PFSK-1 (cell line): ENCODE results near the gene RNF41.

Experiments
- FOXP2 ChIP-seq: optimal IDR thresholded peaks from 2 replicates; pipeline ENCODE3; 2011; ENCODE audit warnings: borderline replicate concordance, control low read depth, inconsistent platforms; ENCODE audit not compliant: insufficient read depth; ENCODE audit errors: extremely low read length, extremely low read depth
- POLR2AphosphoS5 ChIP-seq: IDR thresholded peaks from 2 replicates; pipeline ENCODE4 v1.6.1; 2012; ENCODE audit warnings: low read depth, mild to moderate bottlenecking, control low read depth, low read length, moderate library complexity
- SIN3A ChIP-seq: IDR thresholded peaks from 2 replicates; pipeline ENCODE4 v1.6.1; 2012; ENCODE audit warnings: mild to moderate bottlenecking, low read length, moderate library complexity, borderline replicate concordance; ENCODE audit not compliant: insufficient read depth
- TAF1 ChIP-seq: IDR thresholded peaks from 2 replicates; pipeline ENCODE4 v1.6.1; 2012; ENCODE audit warnings: low read length, control low read depth, borderline replicate concordance; ENCODE audit not compliant: insufficient read depth
- TF ChIP-seq, protein P1 (sequence below), 2 experiments: IDR thresholded peaks; 2 replicates each; pipeline versions ENCODE4 v1.6.1 to v1.8.0; 2011 to 2012; ENCODE audit warnings: low read depth in 2 of 2, low read length in 2 of 2, control low read depth in 1 of 2, inconsistent platforms in 1 of 2, mild to moderate bottlenecking in 1 of 2, moderate library complexity in 1 of 2; ENCODE audit not compliant: insufficient read depth in 1 of 2

Gene RNF41

DNA sequence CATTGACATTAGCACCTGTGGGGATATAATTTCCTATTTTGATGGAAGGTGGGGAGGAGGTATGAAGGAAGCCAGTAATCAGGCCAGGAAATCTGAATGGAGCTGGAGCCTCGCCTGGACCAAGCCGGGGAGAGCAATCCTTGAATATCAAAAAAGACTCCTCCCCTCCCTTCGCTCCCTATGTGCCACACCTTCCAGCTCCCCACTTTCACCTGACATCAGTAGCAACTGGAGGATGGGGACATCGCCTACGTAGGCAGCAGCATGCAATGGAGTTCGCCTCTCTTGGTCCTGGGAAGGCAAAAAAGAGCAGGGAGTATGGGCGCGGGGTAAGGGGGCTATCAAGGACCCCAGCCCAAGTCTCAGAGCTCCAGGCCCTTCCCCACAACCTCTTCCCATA lies 35.3 kb upstream of the RNF41 start:
- TF ChIP-seq TAF1 = no peak
- TF ChIP-seq FOXP2 = no peak
- TF ChIP-seq, protein P1, sequence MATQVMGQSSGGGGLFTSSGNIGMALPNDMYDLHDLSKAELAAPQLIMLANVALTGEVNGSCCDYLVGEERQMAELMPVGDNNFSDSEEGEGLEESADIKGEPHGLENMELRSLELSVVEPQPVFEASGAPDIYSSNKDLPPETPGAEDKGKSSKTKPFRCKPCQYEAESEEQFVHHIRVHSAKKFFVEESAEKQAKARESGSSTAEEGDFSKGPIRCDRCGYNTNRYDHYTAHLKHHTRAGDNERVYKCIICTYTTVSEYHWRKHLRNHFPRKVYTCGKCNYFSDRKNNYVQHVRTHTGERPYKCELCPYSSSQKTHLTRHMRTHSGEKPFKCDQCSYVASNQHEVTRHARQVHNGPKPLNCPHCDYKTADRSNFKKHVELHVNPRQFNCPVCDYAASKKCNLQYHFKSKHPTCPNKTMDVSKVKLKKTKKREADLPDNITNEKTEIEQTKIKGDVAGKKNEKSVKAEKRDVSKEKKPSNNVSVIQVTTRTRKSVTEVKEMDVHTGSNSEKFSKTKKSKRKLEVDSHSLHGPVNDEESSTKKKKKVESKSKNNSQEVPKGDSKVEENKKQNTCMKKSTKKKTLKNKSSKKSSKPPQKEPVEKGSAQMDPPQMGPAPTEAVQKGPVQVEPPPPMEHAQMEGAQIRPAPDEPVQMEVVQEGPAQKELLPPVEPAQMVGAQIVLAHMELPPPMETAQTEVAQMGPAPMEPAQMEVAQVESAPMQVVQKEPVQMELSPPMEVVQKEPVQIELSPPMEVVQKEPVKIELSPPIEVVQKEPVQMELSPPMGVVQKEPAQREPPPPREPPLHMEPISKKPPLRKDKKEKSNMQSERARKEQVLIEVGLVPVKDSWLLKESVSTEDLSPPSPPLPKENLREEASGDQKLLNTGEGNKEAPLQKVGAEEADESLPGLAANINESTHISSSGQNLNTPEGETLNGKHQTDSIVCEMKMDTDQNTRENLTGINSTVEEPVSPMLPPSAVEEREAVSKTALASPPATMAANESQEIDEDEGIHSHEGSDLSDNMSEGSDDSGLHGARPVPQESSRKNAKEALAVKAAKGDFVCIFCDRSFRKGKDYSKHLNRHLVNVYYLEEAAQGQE (IDR thresholded peaks at IDR 0.05; ENCODE audit: insufficient read depth in 1 of 2, low read depth in 2 of 2, low read length in 2 of 2) = no peak

DNA sequence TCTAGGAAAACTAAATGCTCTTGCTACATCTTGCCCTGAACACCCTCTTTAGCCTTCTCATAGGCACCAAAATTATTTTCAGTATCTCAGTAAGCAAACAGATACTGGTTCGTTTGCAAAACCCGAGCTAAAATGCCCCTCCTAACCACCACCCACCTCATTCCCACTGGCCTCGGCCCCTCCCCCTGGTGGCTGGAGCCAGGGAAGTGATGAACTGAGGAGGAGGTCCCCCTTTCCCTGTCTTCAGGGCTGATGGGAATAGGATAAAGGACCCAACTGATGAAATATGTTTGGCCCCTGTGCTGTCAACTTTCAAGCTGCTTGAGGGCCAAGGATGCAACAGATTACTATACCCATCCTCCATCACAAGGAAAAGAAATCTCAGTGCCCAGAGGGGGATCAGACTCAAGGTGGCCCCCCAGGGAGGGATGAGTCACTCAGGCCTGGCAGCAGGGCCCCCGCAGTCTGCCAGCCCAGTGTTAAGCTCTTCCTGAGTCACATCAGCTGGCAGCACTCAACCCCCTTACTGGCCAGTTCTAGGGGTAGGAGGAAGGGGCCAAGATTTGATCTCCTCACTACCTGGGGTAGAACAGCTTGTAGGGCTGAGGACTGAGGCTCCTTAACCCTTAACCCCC lies 34.7 kb upstream of the RNF41 start:
- TF ChIP-seq POLR2AphosphoS5 (no peak), FOXP2 (no peak), SIN3A (no peak), TAF1 (no peak)
- TF ChIP-seq, protein P1 (IDR thresholded peaks at IDR 0.05; ENCODE audit: insufficient read depth in 1 of 2, low read depth in 2 of 2, low read length in 2 of 2) = no peak

DNA sequence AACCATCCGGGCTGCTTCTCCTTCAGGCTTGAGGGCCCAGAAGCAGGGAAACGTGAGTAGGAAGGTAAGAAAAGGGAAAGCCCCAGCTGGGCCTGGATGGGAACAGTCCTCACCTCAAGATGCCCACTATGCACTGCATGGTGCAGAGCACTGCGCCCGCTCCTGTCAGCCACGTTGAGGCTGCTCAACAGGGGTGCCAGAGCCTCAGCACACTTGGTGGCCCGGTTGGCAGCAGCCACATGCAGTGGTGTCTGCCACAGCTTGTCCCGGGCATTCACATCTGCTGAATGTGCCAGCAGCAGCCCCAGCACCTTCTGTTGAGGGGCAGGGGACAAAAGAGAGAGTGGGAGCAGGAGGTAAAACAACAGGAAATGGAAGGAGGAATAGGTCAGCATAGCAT lies 33.9 kb upstream of the RNF41 start:
- TF ChIP-seq TAF1 (no peak), FOXP2 (no peak), POLR2AphosphoS5 (no peak), SIN3A (no peak)
- TF ChIP-seq, protein P1 (IDR thresholded peaks at IDR 0.05; ENCODE audit: insufficient read depth in 1 of 2, low read depth in 2 of 2, low read length in 2 of 2) = no peak

DNA sequence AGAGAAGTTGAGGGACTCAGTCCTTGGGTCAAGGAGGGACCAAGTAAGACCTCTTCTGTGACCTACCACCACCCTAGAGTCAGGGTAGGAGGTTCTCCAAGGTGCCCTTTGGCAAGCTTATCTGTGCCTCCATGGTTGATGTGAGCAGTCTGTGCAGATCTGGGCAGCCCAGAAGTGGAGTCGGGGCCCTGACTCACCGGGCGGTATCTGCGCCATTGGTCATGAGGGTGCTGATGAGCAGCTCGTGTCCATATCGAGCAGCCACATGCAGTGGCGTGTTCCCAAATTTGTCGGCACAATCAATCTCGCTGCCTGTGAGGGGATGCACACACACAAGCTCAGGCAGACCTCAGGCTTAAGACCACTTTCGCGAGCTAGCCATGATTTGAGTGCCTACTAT lies 31.4 kb upstream of the RNF41 start:
- no peak for TF ChIP-seq FOXP2
- TF ChIP-seq TAF1 = no peak

DNA sequence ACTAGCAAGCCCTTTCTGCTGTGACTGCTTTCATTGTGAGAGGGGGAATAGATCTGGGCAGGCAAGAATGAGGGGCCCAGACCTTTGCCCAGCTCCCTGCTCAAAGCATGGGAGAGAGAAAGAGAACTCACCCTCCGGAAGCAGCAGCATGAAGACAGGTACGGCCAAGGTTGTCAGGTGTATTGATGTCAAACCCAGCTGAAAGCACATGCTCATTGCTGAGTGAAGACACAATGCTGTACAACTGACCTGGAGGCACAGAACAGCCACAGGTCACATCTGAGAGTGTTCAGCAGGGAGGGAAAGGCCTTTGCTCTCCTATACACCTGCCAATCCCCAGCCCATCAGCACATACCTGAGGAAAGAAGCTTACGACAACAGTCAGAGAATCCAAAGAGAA lies 30.9 kb upstream of the RNF41 start:
- TF ChIP-seq SIN3A (no peak), FOXP2 (no peak), TAF1 (no peak), POLR2AphosphoS5 (no peak)
- TF ChIP-seq, protein P1 (IDR thresholded peaks at IDR 0.05; ENCODE audit: insufficient read depth in 1 of 2, low read depth in 2 of 2, low read length in 2 of 2) = no peak
